ENCODE results near the gene SUPT6H.
"Not testable (repeated sequence)": the region's sequence is repeated elsewhere in the genome, so short reads cannot be mapped to it uniquely, and the experiment has no call there.

Gene SUPT6H

DNA sequence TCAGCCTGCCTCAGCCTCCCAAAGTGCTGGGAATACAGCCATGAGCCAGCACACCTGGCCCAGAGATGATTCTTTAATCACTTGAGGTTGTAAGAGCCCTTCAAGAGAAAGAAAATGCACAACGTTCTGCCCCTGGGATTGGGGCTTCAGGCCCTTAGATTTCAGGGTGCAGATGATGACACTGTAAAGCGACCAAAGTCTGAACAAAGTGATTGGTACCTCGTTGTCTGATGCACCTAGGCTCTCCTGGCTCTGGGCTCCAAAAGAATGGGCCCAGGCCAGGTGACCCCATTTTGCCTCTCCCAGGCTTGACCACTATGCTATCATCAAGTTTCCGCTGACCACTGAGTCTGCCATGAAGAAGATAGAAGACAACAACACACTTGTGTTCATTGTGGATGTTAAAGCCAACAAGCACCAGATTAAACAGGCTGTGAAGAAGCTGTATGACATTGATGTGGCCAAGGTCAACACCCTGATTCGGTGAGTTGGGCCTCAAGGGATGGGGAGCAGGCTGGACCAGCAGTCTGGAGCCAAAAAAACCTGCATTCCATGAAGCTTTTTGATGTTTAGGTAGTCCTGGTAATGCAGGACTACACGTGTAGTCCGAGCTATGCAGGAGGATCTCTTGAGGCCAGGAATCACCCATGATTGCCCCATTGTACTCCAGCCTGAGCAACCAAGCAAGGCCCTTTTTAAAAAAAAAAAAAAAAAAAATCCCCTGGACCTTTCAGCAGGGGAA is 60.6 kb downstream of the SUPT6H start:
- DNase-seq = no peak

GRCh38 chr17:28723159-28723835 is 61.3 kb downstream of the SUPT6H start:
- no peak for DNase-seq

- not testable (repeated sequence) for DNase-seq
Observed at GRCh38 chr17:28723836-28724499, 62.0 kb downstream of the SUPT6H start.

- DNase-seq = no peak
Observed at GRCh38 chr17:28724500-28725165, 62.6 kb downstream of the SUPT6H start.

DNA sequence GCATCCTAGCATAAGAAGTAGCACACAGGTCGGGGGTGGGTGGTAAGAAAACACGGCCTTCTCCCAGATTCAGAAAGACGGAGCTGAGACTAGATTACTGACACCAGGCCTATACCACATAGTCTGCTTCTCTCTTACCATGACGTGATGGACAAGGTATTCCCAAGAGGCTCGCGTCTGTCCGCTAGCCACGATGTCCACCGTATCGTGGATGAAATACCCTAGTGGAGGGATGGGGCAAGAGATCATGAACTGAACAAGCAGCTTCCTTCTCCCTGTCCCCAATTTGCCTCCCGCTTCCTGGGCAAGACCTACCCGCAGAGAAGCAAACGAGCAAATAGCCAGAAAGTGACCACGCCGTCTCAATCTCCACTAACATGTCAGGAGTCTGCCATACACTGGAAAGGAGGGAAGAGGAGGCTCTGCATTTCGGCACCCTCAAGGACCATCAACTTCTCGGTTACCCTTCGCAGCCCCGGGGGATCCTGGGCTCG is 63.2 kb downstream of the SUPT6H start:
- DNase-seq = peak; percentile 41

GRCh38 chr17:28725660-28726225 is 63.7 kb downstream of the SUPT6H start:
- peak; percentile 21 for DNase-seq

DNA sequence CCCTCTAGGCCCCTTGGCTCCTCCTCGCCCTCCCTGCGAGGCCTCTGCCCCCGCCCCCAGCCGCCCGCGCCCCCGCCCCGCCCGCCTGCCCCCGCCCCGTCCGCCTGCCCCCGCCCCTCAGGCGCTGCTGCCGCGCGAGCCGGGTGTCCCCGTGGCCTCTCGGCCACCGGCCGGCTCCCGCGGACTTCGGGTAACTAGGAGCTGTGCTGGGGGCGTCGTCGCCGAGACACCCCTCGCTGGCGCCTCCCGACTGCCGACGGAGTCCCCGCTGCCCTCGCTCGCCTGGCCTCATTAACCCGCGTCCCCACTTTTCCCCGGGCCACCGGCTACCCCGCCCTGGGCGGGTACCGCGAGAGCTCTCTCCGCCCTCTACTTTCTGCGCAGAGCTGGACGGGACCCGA is 64.2 kb downstream of the SUPT6H start, which contains the start of gene TLCD1:
TLCD1 (minus strand) TSS at position 8 of the 401 bp plus-strand sequence. CDS start 136 bp downstream, outside the sequence.
- DNase-seq = no peak

GRCh38 chr17:28726627-28727491 is 64.9 kb downstream of the SUPT6H start:
- DNase-seq = peak; percentile 91

- peak; percentile 90 for DNase-seq
Observed at GRCh38 chr17:28728364-28729200, 66.6 kb downstream of the SUPT6H start, which contains the start of gene NEK8. TSS of gene NEK8 (plus strand) at chr17:28728788. CDS start at chr17:28728814, 26 bp downstream.

- DNase-seq = no peak
Observed at GRCh38 chr17:28729950-28730330, 67.9 kb downstream of the SUPT6H start.

- no peak for DNase-seq
Observed at GRCh38 chr17:28733346-28733745, 71.3 kb downstream of the SUPT6H start.

- no peak for DNase-seq
Observed at GRCh38 chr17:28734712-28735241, 72.8 kb downstream of the SUPT6H start.

DNA sequence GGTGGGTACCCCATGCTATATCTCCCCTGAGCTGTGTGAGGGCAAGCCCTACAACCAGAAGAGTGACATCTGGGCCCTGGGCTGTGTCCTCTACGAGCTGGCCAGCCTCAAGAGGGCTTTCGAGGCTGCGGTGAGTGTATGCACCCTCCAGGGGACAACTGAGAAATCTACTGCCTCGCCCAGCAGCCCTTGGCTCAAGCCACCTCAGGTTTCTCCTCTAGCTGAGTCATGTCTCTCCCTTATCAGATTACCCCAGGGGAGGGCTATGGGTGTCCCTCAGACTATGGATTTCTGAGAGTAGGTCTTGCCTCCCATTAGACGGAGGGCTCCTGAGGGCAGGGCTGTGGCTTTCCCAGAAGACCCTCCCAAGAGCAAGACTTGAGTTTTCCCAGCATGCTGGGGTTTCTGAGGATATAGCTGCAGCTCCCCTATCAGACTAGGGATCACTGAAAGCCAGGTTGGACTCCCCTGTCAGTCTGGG is 73.3 kb downstream of the SUPT6H start:
- no peak for DNase-seq

DNA sequence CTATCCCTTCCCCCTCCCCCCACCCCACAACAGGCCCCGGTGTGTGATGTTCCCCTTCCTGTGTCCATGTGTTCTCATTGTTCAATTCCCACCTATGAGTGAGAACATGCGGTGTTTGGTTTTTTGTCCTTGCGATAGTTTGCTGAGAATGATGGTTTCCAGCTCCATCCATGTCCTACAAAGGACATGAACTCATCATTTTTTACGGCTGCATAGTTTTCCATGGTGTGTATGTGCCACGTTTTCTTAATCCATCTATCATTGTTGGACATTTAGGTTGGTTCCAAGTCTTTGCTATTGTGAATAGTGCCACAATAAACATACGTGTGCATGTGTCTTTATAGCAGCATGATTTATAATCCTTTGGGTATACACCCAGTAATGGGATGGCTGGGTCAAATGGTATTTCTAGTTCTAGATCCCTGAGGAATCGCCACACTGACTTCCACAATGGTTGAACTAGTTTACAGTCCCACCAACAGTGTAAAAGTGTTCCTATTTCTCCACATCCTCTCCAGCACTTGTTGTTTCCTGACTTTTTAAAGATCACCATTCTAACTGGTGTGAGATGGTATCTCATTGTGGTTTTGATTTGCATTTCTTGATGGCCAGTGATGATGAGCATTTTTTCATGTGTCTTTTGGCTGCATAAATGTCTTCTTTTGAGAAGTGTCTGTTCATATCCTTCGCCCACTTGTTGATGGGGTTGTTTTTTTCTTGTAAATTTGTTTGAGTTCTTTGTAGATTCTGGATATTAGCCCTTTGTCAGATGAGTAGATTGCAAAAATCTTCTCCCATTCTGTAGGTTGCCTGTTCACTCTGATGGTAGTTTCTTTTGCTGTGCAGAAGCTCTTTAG is 74.1 kb downstream of the SUPT6H start:
- not testable (repeated sequence) for DNase-seq

DNA sequence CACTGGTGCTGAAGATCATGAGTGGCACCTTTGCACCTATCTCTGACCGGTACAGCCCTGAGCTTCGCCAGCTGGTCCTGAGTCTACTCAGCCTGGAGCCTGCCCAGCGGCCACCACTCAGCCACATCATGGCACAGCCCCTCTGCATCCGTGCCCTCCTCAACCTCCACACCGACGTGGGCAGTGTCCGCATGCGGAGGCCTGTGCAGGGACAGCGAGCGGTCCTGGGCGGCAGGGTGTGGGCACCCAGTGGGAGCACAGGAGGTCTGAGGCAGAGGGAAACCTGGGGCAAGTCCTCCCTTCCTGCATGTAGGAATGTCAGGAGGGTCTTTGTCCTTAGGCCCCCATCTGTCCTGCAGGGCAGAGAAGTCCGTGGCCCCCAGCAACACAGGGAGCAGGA is 75.3 kb downstream of the SUPT6H start:
- no peak for DNase-seq

- no peak for DNase-seq
Observed at GRCh38 chr17:28737770-28738679, 76.0 kb downstream of the SUPT6H start.

- no peak for DNase-seq
Observed at GRCh38 chr17:28738680-28739384, 76.8 kb downstream of the SUPT6H start.

Measured in NCI-H2227 treated with DMSO at 0.1 percent for 48 hours (cell line).